GM12878 (cell line): Measurements from ENCODE around the gene BANP. TPM values are rescaled to one million over a fixed set of nuclear protein-coding genes. Genes with fewer than 3 reads are reported as not detected.

Experiments used
- ATAC-seq: fragments of 200-7000 bp; cut with Tn5 transposase; 3 replicates; pipeline ENCODE4 v1.9.1; 2020; ENCODE audit warnings: mild to moderate bottlenecking, moderate library complexity
- BruUV-seq: library from RNA; stranded (reverse); fragments of 400-500 nt; replicated peaks from 2 replicates; lab custom pipeline; 2021; lab: Mats Ljungman, UMichigan
- CTCF ChIA-PET: fragments of 300-600 bp; sonication (Branson Sonifier 250); formaldehyde crosslinking; extraction: SDS; loops from one replicate; lab custom pipeline; 2021; ENCODE audit warnings: inconsistent platforms; lab: Yijun Ruan, JAX
- POLR2A ChIA-PET: fragments of 350-600 bp; formaldehyde crosslinking; extraction: SDS; loops from one replicate; lab custom pipeline; 2021; ENCODE audit warnings: inconsistent platforms; lab: Charles Lee
- RAD21 ChIA-PET: fragments of 300-600 bp; sonication (Branson Sonifier 250); formaldehyde crosslinking; loops from one replicate; lab custom pipeline; 2023; ENCODE audit warnings: antibody characterized with exemption; ENCODE audit not compliant: unreplicated experiment; lab: Charles Lee
- SMC1A ChIA-PET: fragments of 300-600 bp; sonication (Branson Sonifier 250); formaldehyde crosslinking; loops from one replicate; lab custom pipeline; 2023; ENCODE audit not compliant: unreplicated experiment, uncharacterized antibody; lab: Charles Lee
- DNase-seq: peaks from one replicate; pipeline ENCODE4 v3.0.0-alpha.2; 2011; ENCODE audit warnings: low read depth, low spot score
- FAIRE-seq: peaks from 3 replicates; lab custom pipeline; 2011; peaks lifted over from hg19 to GRCh38; lab: Jason Lieb, UNC
- H2AFZ ChIP-seq: 2 replicates; pipeline ENCODE4 v1.6.0; 2011; ENCODE audit warnings: low read depth, low read length, control low read depth; ENCODE audit not compliant: control insufficient read depth
- H3K27ac ChIP-seq: 2 replicates; pipeline ENCODE4 v1.5.1; 2011; ENCODE audit warnings: control low read depth; ENCODE audit not compliant: control insufficient read depth, insufficient read depth
- H3K27me3 ChIP-seq, 2 experiments: replicated peaks in 1 of 2; 2 replicates each; pipeline versions ENCODE4 v1.6.0 to v1.6.1; 2011; ENCODE audit warnings: low read length in 1 of 2; ENCODE audit not compliant: control insufficient read depth in 2 of 2, insufficient read depth in 2 of 2
- H3K36me3 ChIP-seq, 2 experiments: 2 replicates each; pipeline ENCODE4 v1.5.1; 2011; ENCODE audit warnings: low read length in 1 of 2; ENCODE audit not compliant: control insufficient read depth in 2 of 2, insufficient read depth in 2 of 2
- H3K4me1 ChIP-seq: 2 replicates; pipeline ENCODE4 v1.6.1; 2011; ENCODE audit warnings: mild to moderate bottlenecking, low read length, moderate library complexity, mixed read lengths; ENCODE audit not compliant: control insufficient read depth, insufficient read depth
- H3K4me2 ChIP-seq: 2 replicates; pipeline ENCODE4 v1.6.0; 2011; ENCODE audit warnings: control low read depth; ENCODE audit not compliant: control insufficient read depth, insufficient read depth
- H3K4me3 ChIP-seq: fragments of 200-600 bp; sonication (generic); 2 replicates; pipeline ENCODE4 v1.5.1; 2016
- H3K79me2 ChIP-seq: 2 replicates; pipeline ENCODE4 v1.6.0; 2011; ENCODE audit warnings: low read length; ENCODE audit not compliant: control insufficient read depth, insufficient read depth
- H3K9ac ChIP-seq: 2 replicates; pipeline ENCODE4 v1.8.0; 2011; ENCODE audit warnings: low read length, control low read depth, mixed read lengths; ENCODE audit not compliant: control insufficient read depth, insufficient read depth
- H3K9me3 ChIP-seq: replicated peaks from 3 replicates; pipeline ENCODE4 v1.5.1; 2011; ENCODE audit warnings: mild to moderate bottlenecking, low read length; ENCODE audit not compliant: control insufficient read depth, insufficient read depth
- H4K20me1 ChIP-seq: 2 replicates; pipeline ENCODE4 v1.6.0; 2011; ENCODE audit not compliant: control insufficient read depth, insufficient read depth
- E2F4 ChIP-seq: IDR thresholded peaks from 2 replicates; pipeline ENCODE4 v1.6.1; 2012; ENCODE audit warnings: low read depth, low read length, improper control_type of control experiment
- FOXK2 ChIP-seq: fragments of 450-650 bp; IDR thresholded peaks from 2 replicates; pipeline ENCODE4 v1.6.1; 2017; ENCODE audit warnings: mild to moderate bottlenecking, moderate library complexity
- IKZF2 ChIP-seq, 2 experiments: fragments of 450-650 bp; IDR thresholded peaks; 2 replicates each; pipeline ENCODE4 v1.6.1; 2017; ENCODE audit warnings: mild to moderate bottlenecking in 2 of 2, moderate library complexity in 2 of 2
- KLF5 ChIP-seq: fragments of 450-650 bp; IDR thresholded peaks from 2 replicates; pipeline ENCODE4 v1.6.1; 2014; ENCODE audit warnings: mild to moderate bottlenecking; ENCODE audit not compliant: partially characterized antibody
- LARP7 ChIP-seq: fragments of 450-650 bp; IDR thresholded peaks from 2 replicates; pipeline ENCODE4 v1.6.1; 2017; ENCODE audit warnings: mild to moderate bottlenecking
- PKNOX1 ChIP-seq: fragments of 450-650 bp; IDR thresholded peaks from 2 replicates; pipeline ENCODE4 v1.6.1; 2016; ENCODE audit warnings: mild to moderate bottlenecking
- POLR2AphosphoS2 ChIP-seq: IDR thresholded peaks from 2 replicates; pipeline ENCODE4 v1.6.1; 2011; ENCODE audit warnings: low read depth, mild to moderate bottlenecking, low read length, improper control_type of control experiment, moderate library complexity
- PRDM15 ChIP-seq: fragments of 450-650 bp; formaldehyde crosslinking; IDR thresholded peaks from 2 replicates; pipeline ENCODE4 v1.4.0; 2020; ENCODE audit warnings: mild to moderate bottlenecking, moderate library complexity
- RELB ChIP-seq: fragments of 450-650 bp; IDR thresholded peaks from 2 replicates; pipeline ENCODE4 v1.6.1; 2017; ENCODE audit warnings: low read depth, mild to moderate bottlenecking, moderate library complexity
- RFX5 ChIP-seq: IDR thresholded peaks from 2 replicates; pipeline ENCODE4 v1.6.1; 2011; ENCODE audit warnings: low read depth, low read length, improper control_type of control experiment
- SMAD5 ChIP-seq: IDR thresholded peaks from 2 replicates; pipeline ENCODE4 v1.6.1; 2016; ENCODE audit warnings: antibody characterized with exemption, low read depth
- SMC3 ChIP-seq: IDR thresholded peaks from 2 replicates; pipeline ENCODE4 v1.6.1; 2011; ENCODE audit warnings: low read length, improper control_type of control experiment, borderline replicate concordance
- STAT1 ChIP-seq: fragments of 450-650 bp; conservative IDR thresholded peaks from 2 replicates; pipeline ENCODE4 v1.6.1; 2014; ENCODE audit warnings: antibody characterized with exemption, mild to moderate bottlenecking
- SUPT20H ChIP-seq: IDR thresholded peaks from 2 replicates; pipeline ENCODE4 v1.6.1; 2011; ENCODE audit warnings: low read depth, mild to moderate bottlenecking, low read length, moderate library complexity, borderline replicate concordance; ENCODE audit not compliant: control insufficient read depth
- SUZ12 ChIP-seq: fragments of 200-600 bp; sonication (generic); IDR thresholded peaks from one replicate; pipeline ENCODE4 v1.6.1; 2018; ENCODE audit warnings: antibody characterized with exemption, mild to moderate bottlenecking; ENCODE audit not compliant: unreplicated experiment
- ZNF24 ChIP-seq: fragments of 450-650 bp; IDR thresholded peaks from 2 replicates; pipeline ENCODE4 v1.6.1; 2017; ENCODE audit warnings: antibody characterized with exemption, mild to moderate bottlenecking
- WGBS: methylation state at CpG from one replicate; pipeline ENCODE4 v1.1.6; 2016; ENCODE audit warnings: low lambda C conversion rate; ENCODE audit not compliant: insufficient replicate concordance, insufficient coverage; ENCODE audit errors: missing lambda C conversion rate; 5-methylcytosine and 5-hydroxymethylcytosine counted together
- in situ Hi-C: fragments of 300-500 bp; cut with MboI; formaldehyde crosslinking; loops from 9 replicates; pipeline ENCODE4 v1.14.3; 2018; ENCODE audit warnings: mixed read lengths
- intact Hi-C: fragments of 100-400 bp; cut with micrococcal nuclease; formaldehyde crosslinking; loops from one replicate; pipeline ENCODE4 v1.14.2; 2022; ENCODE audit not compliant: unreplicated experiment
- polyA plus RNA-seq, 11 experiments: library from polyadenylated mRNA; depleted of rRNA in 4 of 11; unstranded in 6 of 11; stranded (reverse) in 5 of 11; fragments of >200 nt; fragmentation: Nextera tagmentation in 4 of 11; fragmentation: Illumina TruSeq in 1 of 11; extraction: Ambion mirVana in 4 of 11; extraction: Trizol in 1 of 11; gene quantifications; 1 replicate in 1 of 11; 2 replicates in 10 of 11; pipeline versions ENCODE4 v1.2.1 to v1.2.3, GENCODE V29; 2011 to 2016; ENCODE audit warnings: inconsistent platforms in 2 of 11, missing spikeins in 2 of 11, low read depth in 1 of 11
- total RNA-seq, 4 experiments: library from RNA; depleted of rRNA in 3 of 4; stranded (reverse); fragments of >200 nt in 3 of 4; fragmentation: Illumina TruSeq in 1 of 4; extraction: Trizol in 1 of 4; gene quantifications; 2 replicates each; pipeline versions ENCODE4 v1.2.1 to v1.2.3, GENCODE V29; 2013 to 2021

BANP gene
- total and polyA plus RNA-seq, 10 of the 15 experiments (the other 5 are each of a cell fraction or from before 2014, with no cell fraction given) = 3.9 to 21.9 (median 12.2) TPM

- in situ Hi-C loops (no loop called here), intact Hi-C loops (no loop called here)
- no peak for FAIRE-seq
- TF ChIP-seq STAT1 (no peak), FOXK2 (no peak), SUZ12 (no peak), ZNF24 (peak; percentile 98), SMAD5 (no peak), POLR2AphosphoS2 (no peak), PKNOX1 (0 out of 2 replicates have a peak, but pooled peaks have one; percentile 13), E2F4 (no peak), RELB (no peak), SMC3 (no peak), LARP7 (no peak), SUPT20H (no peak), RFX5 (no peak), KLF5 (no peak), PRDM15 (CRISPR knock-in tag) (no peak), IKZF2 (IDR thresholded peaks at IDR 0.05) (no peak)
- no peaks in the 10 kb centered on the region for H3K27me3 ChIP-seq
- no TSS peak for BruUV-seq
- no peak overlapping the region for H3K4me2 ChIP-seq
- H3K4me1 ChIP-seq = no peaks in the 10 kb centered on the region
- no peaks in the 10 kb centered on the region for H3K79me2 ChIP-seq
- CTCF ChIA-PET = no interaction called here
- SMC1A ChIA-PET = no interaction called here
- H2AFZ ChIP-seq = no peak overlapping the region
- no peaks in the 10 kb centered on the region for H4K20me1 ChIP-seq
- H3K27ac ChIP-seq = no peak overlapping the region
- no peak overlapping the region for H3K9ac ChIP-seq
- H3K36me3 ChIP-seq = no peaks in the 10 kb centered on the region
- RAD21 ChIA-PET = no interaction called here
- no peak for DNase-seq
- no peak for ATAC-seq
- no peaks in the 10 kb centered on the region for H3K9me3 ChIP-seq
- POLR2A ChIA-PET = no interaction called here
- no peak overlapping the region for H3K4me3 ChIP-seq
- 82% methylated on average over 4 of the region's 4 CpGs for WGBS
Observed at GRCh38 chr16:87938412-87938949, 12.8 kb upstream of the BANP start.
